GM12878 (cell line): ENCODE data around the gene PEX11B. TPM values are rescaled to one million over a fixed set of nuclear protein-coding genes. Genes with fewer than 3 reads are reported as not detected.

ENCODE experiments used
- ATAC-seq: fragments of 200-7000 bp; cut with Tn5 transposase; 3 replicates; pipeline ENCODE4 v1.9.1; 2020; ENCODE audit warnings: mild to moderate bottlenecking, moderate library complexity
- BruUV-seq: library from RNA; stranded (reverse); fragments of 400-500 nt; replicated peaks from 2 replicates; lab custom pipeline; 2021; lab: Mats Ljungman, UMichigan
- CTCF ChIA-PET: fragments of 300-600 bp; sonication (Branson Sonifier 250); formaldehyde crosslinking; extraction: SDS; loops from one replicate; lab custom pipeline; 2021; ENCODE audit warnings: inconsistent platforms; lab: Yijun Ruan, JAX
- POLR2A ChIA-PET: fragments of 350-600 bp; formaldehyde crosslinking; extraction: SDS; loops from one replicate; lab custom pipeline; 2021; ENCODE audit warnings: inconsistent platforms; lab: Charles Lee
- RAD21 ChIA-PET: fragments of 300-600 bp; sonication (Branson Sonifier 250); formaldehyde crosslinking; loops from one replicate; lab custom pipeline; 2023; ENCODE audit warnings: antibody characterized with exemption; ENCODE audit not compliant: unreplicated experiment; lab: Charles Lee
- SMC1A ChIA-PET: fragments of 300-600 bp; sonication (Branson Sonifier 250); formaldehyde crosslinking; loops from one replicate; lab custom pipeline; 2023; ENCODE audit not compliant: unreplicated experiment, uncharacterized antibody; lab: Charles Lee
- DNase-seq: peaks from one replicate; pipeline ENCODE4 v3.0.0-alpha.2; 2011; ENCODE audit warnings: low read depth, low spot score
- FAIRE-seq: peaks from 3 replicates; lab custom pipeline; 2011; peaks lifted over from hg19 to GRCh38; lab: Jason Lieb, UNC
- H2AFZ ChIP-seq: 2 replicates; pipeline ENCODE4 v1.6.0; 2011; ENCODE audit warnings: low read depth, low read length, control low read depth; ENCODE audit not compliant: control insufficient read depth
- H3K27ac ChIP-seq: 2 replicates; pipeline ENCODE4 v1.5.1; 2011; ENCODE audit warnings: control low read depth; ENCODE audit not compliant: control insufficient read depth, insufficient read depth
- H3K27me3 ChIP-seq, 2 experiments: replicated peaks in 1 of 2; 2 replicates each; pipeline versions ENCODE4 v1.6.0 to v1.6.1; 2011; ENCODE audit warnings: low read length in 1 of 2; ENCODE audit not compliant: control insufficient read depth in 2 of 2, insufficient read depth in 2 of 2
- H3K36me3 ChIP-seq, 2 experiments: 2 replicates each; pipeline ENCODE4 v1.5.1; 2011; ENCODE audit warnings: low read length in 1 of 2; ENCODE audit not compliant: control insufficient read depth in 2 of 2, insufficient read depth in 2 of 2
- H3K4me1 ChIP-seq: 2 replicates; pipeline ENCODE4 v1.6.1; 2011; ENCODE audit warnings: mild to moderate bottlenecking, low read length, moderate library complexity, mixed read lengths; ENCODE audit not compliant: control insufficient read depth, insufficient read depth
- H3K4me2 ChIP-seq: 2 replicates; pipeline ENCODE4 v1.6.0; 2011; ENCODE audit warnings: control low read depth; ENCODE audit not compliant: control insufficient read depth, insufficient read depth
- H3K4me3 ChIP-seq: fragments of 200-600 bp; sonication (generic); 2 replicates; pipeline ENCODE4 v1.5.1; 2016
- H3K79me2 ChIP-seq: 2 replicates; pipeline ENCODE4 v1.6.0; 2011; ENCODE audit warnings: low read length; ENCODE audit not compliant: control insufficient read depth, insufficient read depth
- H3K9ac ChIP-seq: 2 replicates; pipeline ENCODE4 v1.8.0; 2011; ENCODE audit warnings: low read length, control low read depth, mixed read lengths; ENCODE audit not compliant: control insufficient read depth, insufficient read depth
- H3K9me3 ChIP-seq: replicated peaks from 3 replicates; pipeline ENCODE4 v1.5.1; 2011; ENCODE audit warnings: mild to moderate bottlenecking, low read length; ENCODE audit not compliant: control insufficient read depth, insufficient read depth
- H4K20me1 ChIP-seq: 2 replicates; pipeline ENCODE4 v1.6.0; 2011; ENCODE audit not compliant: control insufficient read depth, insufficient read depth
- ASH2L ChIP-seq: fragments of 300-600, 200-600 bp; sonication (generic); IDR thresholded peaks from 2 replicates; pipeline ENCODE4 v1.6.1; 2017; ENCODE audit warnings: low read depth, mild to moderate bottlenecking, borderline replicate concordance
- CEBPZ ChIP-seq: fragments of 150-350 bp; IDR thresholded peaks from 2 replicates; pipeline ENCODE4 v1.6.1; 2016; ENCODE audit warnings: low read depth, low read length
- EGR1 ChIP-seq, 2 experiments: IDR thresholded peaks; 1 replicate in 1 of 2; 2 replicates in 1 of 2; pipeline ENCODE4 v1.6.1; 2011 to 2012; ENCODE audit warnings: low read depth in 2 of 2, low read length in 2 of 2, borderline replicate concordance in 1 of 2, mild to moderate bottlenecking in 1 of 2, moderate library complexity in 1 of 2
- IKZF2 ChIP-seq, 2 experiments: fragments of 450-650 bp; IDR thresholded peaks; 2 replicates each; pipeline ENCODE4 v1.6.1; 2017; ENCODE audit warnings: mild to moderate bottlenecking in 2 of 2, moderate library complexity in 2 of 2
- IRF5 ChIP-seq: fragments of 450-650 bp; IDR thresholded peaks from 2 replicates; pipeline ENCODE4 v1.6.1; 2017; ENCODE audit warnings: borderline replicate concordance
- NR2C1 ChIP-seq: fragments of 450-650 bp; IDR thresholded peaks from 2 replicates; pipeline ENCODE4 v1.6.1; 2017; ENCODE audit warnings: antibody characterized with exemption, mild to moderate bottlenecking, moderate library complexity
- USF2 ChIP-seq: IDR thresholded peaks from 2 replicates; pipeline ENCODE4 v1.6.1; 2011; ENCODE audit warnings: low read depth, low read length, improper control_type of control experiment, borderline replicate concordance
- ZBTB40 ChIP-seq: fragments of 450-650 bp; IDR thresholded peaks from 2 replicates; pipeline ENCODE4 v1.6.1; 2016; ENCODE audit warnings: mild to moderate bottlenecking, moderate library complexity, borderline replicate concordance
- WGBS: methylation state at CpG from one replicate; pipeline ENCODE4 v1.1.6; 2016; ENCODE audit warnings: low lambda C conversion rate; ENCODE audit not compliant: insufficient replicate concordance, insufficient coverage; ENCODE audit errors: missing lambda C conversion rate; 5-methylcytosine and 5-hydroxymethylcytosine counted together
- in situ Hi-C: fragments of 300-500 bp; cut with MboI; formaldehyde crosslinking; loops from 9 replicates; pipeline ENCODE4 v1.14.3; 2018; ENCODE audit warnings: mixed read lengths
- intact Hi-C: fragments of 100-400 bp; cut with micrococcal nuclease; formaldehyde crosslinking; loops from one replicate; pipeline ENCODE4 v1.14.2; 2022; ENCODE audit not compliant: unreplicated experiment
- polyA plus RNA-seq, 11 experiments: library from polyadenylated mRNA; depleted of rRNA in 4 of 11; unstranded in 6 of 11; stranded (reverse) in 5 of 11; fragments of >200 nt; fragmentation: Nextera tagmentation in 4 of 11; fragmentation: Illumina TruSeq in 1 of 11; extraction: Ambion mirVana in 4 of 11; extraction: Trizol in 1 of 11; gene quantifications; 1 replicate in 1 of 11; 2 replicates in 10 of 11; pipeline versions ENCODE4 v1.2.1 to v1.2.3, GENCODE V29; 2011 to 2016; ENCODE audit warnings: inconsistent platforms in 2 of 11, missing spikeins in 2 of 11, low read depth in 1 of 11
- total RNA-seq, 4 experiments: library from RNA; depleted of rRNA in 3 of 4; stranded (reverse); fragments of >200 nt in 3 of 4; fragmentation: Illumina TruSeq in 1 of 4; extraction: Trizol in 1 of 4; gene quantifications; 2 replicates each; pipeline versions ENCODE4 v1.2.1 to v1.2.3, GENCODE V29; 2013 to 2021

PEX11B gene
- total and polyA plus RNA-seq, 10 of the 15 experiments (the other 5 are each of a cell fraction or from before 2014, with no cell fraction given), result 24.9 to 129 (median 40.7) TPM

GRCh38 chr1:145967288-145967687 lies 48.8 kb upstream of the PEX11B start (continued):
- TF ChIP-seq IKZF2 (IDR thresholded peaks at IDR 0.05) (no peak), ASH2L (no peak), EGR1 (IDR thresholded peaks at IDR 0.05; ENCODE audit: borderline replicate concordance in 1 of 2, low read depth in 2 of 2, low read length in 2 of 2) (no peak), NR2C1 (no peak)
- TF ChIP-seq, all 136 proteins: peak for 0

- SMC1A ChIA-PET, result interaction anchor here (0.6 to 7.9 kb wide), 15 partner anchors 12 to 138 kb away, joined by 3 to 93 read pairs (median 5); partner anchors contain the start of genes PIAS3 and RBM8A
- Histone ChIP-seq H4K20me1 (no peaks in the 10 kb centered on the region), H3K27me3 (no peaks in the 10 kb centered on the region; a peak in 1 of 4 replicates), H3K4me2 (peak overlapping the region; percentile 69), H3K4me1 (peaks cover 19% of the 10 kb centered on the region), H3K9me3 (peaks cover 7% of the 10 kb centered on the region), H3K79me2 (no peaks in the 10 kb centered on the region; the same call in 1 of the 2 replicates), H3K4me3 (peak overlapping the region; percentile 79), H3K27ac (peak overlapping the region; percentile 73), H2AFZ (peak overlapping the region; percentile 99), H3K36me3 (no peaks in the 10 kb centered on the region), H3K9ac (peak overlapping the region; percentile 70)
- CTCF ChIA-PET, result interaction anchor here (0.8 to 4.8 kb wide), 14 partner anchors 9 to 120 kb away, joined by 3 to 65 read pairs (median 8); partner anchors contain the start of genes ITGA10, NUDT17, PIAS3 and RBM8A
- no peak for DNase-seq
- intact Hi-C loops, result no loop called here
- TF ChIP-seq CEBPZ (no peak), IRF5 (no peak), ZBTB40 (peak; percentile 62; the same call in 1 of the 2 replicates), USF2 (no peak)
- POLR2A ChIA-PET, result interaction anchor here (0.9 to 6.0 kb wide), 20 partner anchors 10 to 106 kb away, joined by 3 to 102 read pairs (median 9); partner anchors contain the start of genes PEX11B, PIAS3, RBM8A and TXNIP
- RAD21 ChIA-PET, result interaction anchor here (0.6 to 6.7 kb wide), 16 partner anchors 11 to 119 kb away, joined by 3 to 100 read pairs (median 4); partner anchors contain the start of genes NUDT17, PEX11B, PIAS3 and RBM8A
- peak; percentile 64 for FAIRE-seq
- in situ Hi-C loops, result no loop called here
- no peak for ATAC-seq
- no TSS peak for BruUV-seq
- under 1% methylated on average over 5 of the region's 5 CpGs for WGBS
Measured at GRCh38 chr1:145965119-145965744, 46.7 kb upstream of the PEX11B start.
